GM19372 (cell line): ENCODE results near the gene NFU1.
"Not testable (repeated sequence)": the region's sequence is repeated elsewhere in the genome, so short reads cannot be mapped to it uniquely, and the experiment has no call there.

Source experiments
- ATAC-seq: cut with Tn5 transposase; IDR thresholded peaks from one replicate; pipeline ENCODE4 v1.9.1; 2021; ENCODE audit warnings: mild to moderate bottlenecking, low read depth, moderate library complexity; ENCODE audit not compliant: unreplicated experiment

The NFU1 gene

GRCh38 chr2:69389271-69389670 is 48.0 kb downstream of the NFU1 start:
- no peak for ATAC-seq

GRCh38 chr2:69387770-69388481 is 49.3 kb downstream of the NFU1 start:
- no peak for ATAC-seq

DNA sequence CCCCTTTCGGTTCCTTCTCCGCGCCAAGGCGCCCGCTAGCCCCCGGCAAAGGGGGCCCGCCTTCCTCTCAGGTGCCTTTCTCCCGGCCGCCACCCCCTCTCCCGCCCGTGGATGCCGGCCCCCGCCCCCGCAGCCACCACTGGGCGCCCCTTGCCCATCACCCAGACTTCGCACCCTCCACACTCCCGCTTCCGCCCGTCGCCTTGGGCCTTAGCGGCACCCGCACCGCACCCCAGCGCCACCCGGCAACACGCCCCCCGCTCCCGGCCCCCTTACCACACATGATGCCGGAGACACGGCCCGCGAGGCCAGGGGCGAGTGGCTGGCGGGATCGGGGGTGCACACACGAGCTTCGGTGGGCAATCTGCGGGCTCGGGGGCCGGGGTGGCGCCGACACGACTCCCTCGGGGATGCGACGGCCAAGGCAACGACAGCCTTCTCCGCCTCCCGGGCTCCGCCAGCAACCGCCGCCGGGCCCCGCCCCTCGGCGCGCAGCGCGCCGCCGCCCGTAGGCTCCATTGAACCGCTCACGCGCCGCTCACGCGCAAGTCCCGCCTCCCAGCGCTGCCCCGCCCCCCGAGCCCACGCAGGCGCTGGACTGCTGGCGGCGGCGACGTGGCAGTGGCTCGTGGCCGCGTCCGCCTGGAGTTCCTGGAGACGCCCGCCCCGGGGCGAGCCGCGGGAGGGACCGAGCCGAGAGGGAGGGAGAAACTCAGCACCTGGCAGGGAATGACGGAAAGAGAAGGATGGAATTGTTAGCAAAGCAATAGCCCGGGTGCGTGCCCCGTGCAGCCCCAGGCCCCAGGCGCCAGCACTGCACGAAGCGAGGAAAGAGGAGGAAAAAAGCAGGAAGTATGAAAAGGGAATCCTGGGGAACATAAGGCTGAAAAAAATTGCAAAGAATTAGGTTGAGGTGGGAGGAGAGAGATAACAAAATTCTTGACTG is 50.2 kb downstream of the NFU1 start, which contains the start of gene GFPT1:
Gene GFPT1 (minus strand): TSS at position 439 of the 946 bp plus-strand sequence. CDS start 156 bp downstream, at position 283.
- ATAC-seq: peak; percentile 84

DNA sequence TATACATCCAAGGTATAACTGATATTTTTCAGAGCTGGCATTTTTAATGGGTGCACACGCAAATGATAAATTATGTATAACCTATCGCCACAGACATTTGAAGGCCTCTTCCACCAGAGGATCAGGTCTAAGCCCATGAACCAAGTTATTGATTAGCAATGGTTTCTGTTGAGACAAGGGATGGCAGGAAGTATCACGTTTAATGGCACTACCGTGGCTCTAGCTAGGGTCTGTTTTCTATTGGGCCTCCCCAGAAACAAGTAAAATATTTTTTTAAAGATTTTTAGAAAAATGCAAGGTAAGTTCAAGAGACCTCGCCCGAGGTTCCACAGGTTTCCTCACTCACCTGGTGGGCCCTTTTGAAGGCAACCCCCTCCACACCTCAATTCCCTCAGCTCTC is 50.9 kb downstream of the NFU1 start:
- ATAC-seq: no peak

DNA sequence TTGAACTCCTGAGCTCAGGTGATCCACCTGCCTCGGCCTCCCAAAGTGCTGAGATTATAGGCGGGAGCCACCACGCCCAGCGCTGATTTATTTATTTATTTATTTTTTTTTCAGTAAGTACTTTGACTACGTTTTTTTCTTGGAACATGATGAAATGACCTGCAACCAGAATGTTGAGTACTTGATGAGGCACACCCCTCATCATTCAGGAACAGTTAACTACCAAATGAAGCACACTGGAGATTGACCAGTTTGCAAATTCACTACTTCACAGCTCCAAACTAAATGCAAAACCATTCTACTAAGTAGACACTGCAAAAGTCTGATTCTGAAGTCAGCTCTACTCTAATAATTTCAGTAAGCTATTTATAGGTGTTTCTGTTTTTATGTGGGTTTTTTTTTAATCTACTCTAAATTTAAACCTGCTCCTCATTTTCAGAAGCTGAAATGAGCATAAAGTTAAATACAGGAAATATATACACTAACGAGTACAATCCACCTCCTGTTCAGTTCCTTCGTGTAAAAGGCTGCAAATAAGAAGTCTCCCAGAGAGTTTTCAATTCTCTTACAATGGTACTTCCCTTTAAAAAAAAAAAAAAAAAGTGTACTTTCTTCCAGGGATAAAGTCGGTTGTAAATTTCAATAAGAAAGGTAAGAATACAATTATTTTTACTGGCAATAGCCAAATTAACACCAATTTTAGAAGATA is 51.6 kb downstream of the NFU1 start:
- no peak for ATAC-seq

DNA sequence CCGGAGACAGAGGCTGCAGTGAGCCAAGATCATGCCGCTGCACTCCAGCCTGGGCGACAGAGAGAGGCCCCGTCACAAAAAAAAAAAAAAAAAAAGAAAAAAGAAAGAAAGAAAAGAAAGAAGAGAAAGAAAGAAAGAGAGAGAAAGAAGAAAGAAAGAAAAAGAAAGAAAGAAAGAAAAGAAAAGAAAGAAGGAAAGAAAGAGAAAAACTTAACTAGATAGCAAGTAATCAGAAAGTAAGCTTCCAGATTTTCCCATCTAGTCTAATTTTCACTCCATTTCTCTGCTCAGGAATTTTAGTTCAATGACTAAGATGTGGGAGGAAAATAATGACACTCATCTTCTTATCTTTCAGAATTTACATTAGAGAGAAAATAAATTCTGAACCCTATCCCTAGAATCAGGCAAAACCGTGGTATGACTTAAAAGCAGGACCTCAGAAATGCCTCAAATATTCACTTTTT is 52.6 kb downstream of the NFU1 start:
- ATAC-seq: no peak

DNA sequence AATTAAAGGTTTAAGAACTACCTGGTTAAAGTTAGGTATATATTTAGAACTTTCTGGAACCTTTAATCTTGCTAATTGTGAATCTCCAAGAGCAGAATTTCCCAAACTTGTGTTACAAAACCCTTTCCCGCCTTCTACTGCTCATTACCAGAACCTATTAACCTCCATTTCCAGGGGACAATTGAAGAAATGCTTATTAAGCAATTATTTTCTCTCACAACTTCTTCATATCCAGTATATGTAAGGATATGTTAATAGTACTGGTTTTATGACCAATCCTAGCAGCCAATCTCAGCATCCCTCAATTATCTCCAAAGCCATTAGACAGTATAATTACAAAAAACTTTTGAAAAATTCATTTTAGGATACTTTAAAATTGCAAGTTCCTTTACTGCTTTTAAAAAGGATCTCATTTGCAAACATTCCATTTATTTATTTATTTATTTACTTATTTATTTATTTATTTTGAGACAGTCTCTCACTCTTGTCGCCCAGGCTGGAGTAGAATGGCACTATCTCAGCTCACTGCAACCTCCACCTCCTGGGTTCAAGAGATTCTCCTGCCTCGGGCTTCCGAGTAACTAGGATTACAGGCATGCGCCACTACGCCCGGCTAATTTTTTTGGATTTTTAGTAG is 53.9 kb downstream of the NFU1 start:
- no peak for ATAC-seq

- no peak for ATAC-seq
Measured at GRCh38 chr2:69382547-69382946, 54.7 kb downstream of the NFU1 start.

- no peak for ATAC-seq
Measured at GRCh38 chr2:69381337-69381737, 55.9 kb downstream of the NFU1 start.

DNA sequence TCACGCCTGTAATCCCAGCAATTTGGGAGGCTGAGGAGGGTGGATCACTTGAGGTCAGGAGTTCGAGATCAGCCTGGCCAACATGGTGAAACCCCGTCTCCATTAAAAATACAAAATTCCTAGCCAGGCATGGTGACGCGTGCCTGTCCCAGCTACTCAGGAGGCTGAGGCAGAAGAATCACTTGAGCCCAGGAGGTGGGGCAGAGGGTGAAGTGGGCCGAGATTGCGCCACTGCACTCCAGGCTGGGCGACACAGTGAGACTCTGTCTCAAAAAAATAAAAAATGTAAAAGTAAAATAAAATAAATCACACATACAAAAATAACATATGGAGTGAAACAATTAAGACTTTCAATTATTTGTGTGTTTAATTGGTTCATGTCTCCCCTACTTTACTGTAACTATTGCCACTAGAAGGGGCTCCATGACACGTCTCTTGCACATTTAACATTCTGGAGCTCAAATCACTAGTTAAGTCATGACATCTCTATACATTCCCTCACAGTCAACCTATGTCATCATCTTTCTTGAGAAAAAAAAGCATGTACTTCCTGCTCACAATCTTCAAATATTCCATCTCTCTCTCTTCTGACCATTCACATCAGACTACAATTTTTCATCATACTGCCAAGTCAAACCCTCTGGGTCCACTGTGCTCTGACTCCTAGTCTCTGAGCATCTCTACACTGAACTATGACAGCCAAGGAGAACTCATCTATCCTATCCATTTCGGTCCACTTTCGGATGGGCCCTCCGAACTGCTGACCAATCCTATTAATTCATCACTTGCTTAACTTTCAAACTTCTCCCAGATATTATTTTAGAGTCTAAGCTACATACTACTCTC is 56.9 kb downstream of the NFU1 start:
- no peak for ATAC-seq

GRCh38 chr2:69376403-69376802 is 60.8 kb downstream of the NFU1 start:
- no peak for ATAC-seq

DNA sequence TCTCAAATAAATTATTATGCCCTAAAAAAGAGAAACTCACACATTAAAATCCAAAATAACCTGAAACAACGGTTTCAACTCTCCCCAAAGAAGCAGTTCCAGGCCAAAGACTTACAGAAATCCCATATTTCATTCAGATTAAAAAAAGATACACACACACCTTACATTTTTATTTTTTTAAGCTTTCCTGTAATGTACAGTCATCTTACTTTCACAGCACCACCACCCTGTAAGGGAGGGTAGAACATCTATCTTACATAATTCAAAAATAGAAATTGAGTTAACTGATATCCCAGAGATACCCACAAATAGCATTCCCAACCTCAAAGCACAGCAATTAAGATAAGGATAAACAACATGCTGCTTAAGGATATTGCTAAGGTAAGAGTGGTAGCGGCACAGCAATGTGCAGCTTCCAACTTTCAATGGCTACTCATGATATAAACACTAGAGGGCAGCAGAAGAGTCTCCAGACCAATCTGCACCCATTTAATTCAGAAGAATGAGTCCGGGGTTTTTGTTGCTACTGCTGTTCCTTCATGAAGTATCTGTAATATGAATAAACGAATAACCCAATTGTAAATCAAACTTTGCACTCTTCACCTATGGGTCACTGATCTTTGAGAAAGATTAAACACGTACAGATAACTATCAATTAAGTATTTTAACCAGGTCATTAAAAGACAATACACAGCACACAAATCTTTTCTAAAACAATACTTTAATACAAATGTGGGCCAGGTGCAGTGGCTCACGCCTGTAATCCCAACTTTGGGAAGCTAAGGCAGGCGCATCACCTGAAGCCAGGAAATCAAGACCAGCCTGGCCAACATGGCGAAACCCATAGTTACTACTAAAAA is 61.5 kb downstream of the NFU1 start:
- ATAC-seq: no peak

GRCh38 chr2:69372767-69373166 is 64.5 kb downstream of the NFU1 start:
- no peak for ATAC-seq

DNA sequence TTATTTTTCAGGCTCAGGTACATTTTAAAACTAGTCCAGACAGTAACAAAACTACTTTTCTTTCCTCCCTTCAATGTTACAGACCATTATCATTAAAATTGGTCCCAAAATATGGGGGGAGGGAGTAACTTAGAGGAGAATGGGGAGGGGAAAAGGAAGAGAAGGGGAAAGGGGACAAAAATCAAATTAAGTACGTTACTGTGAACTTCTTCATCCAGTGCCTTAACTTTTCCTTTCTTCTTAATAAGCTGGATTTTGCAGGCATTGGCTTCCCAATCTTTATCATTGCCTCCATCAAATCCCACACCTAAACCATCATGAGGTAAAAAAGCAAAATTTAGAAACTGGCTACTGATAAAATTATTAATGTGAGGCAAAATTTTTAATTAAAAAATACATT is 67.4 kb downstream of the NFU1 start:
- no peak for ATAC-seq

DNA sequence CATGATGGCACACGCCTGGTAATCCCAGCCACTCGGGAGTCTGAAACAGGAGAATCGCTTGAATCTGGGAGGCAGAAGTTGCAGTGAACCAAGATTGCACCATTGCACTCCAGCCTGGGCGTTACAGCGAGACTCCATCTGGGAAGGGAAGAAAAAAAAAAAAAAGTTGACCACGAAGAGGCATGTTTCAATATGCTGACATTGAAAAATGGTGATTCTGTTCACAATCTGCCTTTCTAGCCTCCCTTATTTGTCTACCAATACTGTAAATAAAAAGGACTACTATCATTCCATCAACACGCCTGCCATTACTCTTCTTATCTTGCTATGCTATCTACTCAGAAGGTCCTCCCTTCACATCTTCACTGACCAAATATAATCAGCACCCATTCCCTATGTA is 68.6 kb downstream of the NFU1 start:
- no peak for ATAC-seq

DNA sequence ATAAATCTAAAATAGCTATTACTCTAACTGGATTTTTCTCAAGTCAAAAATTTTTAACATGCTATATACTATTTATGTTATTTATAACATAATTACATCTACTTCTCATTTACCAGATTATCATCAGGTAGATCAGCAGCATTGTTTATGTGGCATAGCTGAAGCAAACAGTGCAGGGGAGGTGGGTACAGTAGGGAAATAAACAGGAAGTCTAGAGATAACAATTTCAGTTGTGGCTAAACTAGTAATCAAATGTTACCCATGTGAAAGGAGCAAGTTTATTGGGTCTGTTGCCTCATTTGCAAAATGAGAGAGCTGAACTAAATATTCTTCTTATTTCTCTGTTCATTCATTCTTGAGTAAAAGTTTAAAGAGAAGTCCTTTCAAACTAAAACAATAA is 77.9 kb downstream of the NFU1 start:
- no peak for ATAC-seq

- no peak for ATAC-seq
Measured at GRCh38 chr2:69358914-69359313, 78.3 kb downstream of the NFU1 start.

DNA sequence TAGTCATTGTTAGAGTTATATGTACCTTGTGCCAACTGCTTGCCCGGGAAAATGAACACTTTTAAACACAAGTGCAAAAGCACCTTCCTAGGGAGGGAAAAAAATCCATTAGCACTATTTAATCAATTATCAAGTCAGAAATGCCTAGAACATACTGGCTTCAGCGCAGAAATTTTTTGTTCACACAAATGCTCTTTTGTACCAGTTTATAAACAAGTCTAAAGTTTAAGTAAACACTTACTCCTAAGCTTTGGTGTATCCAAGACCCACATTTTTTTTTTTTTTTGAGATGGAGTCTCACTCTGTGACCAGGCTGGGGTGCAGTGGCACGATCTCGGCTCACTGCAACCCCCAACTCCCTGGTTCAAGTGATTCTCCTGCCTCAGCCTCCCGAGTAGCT is 80.8 kb downstream of the NFU1 start:
- no peak for ATAC-seq

DNA sequence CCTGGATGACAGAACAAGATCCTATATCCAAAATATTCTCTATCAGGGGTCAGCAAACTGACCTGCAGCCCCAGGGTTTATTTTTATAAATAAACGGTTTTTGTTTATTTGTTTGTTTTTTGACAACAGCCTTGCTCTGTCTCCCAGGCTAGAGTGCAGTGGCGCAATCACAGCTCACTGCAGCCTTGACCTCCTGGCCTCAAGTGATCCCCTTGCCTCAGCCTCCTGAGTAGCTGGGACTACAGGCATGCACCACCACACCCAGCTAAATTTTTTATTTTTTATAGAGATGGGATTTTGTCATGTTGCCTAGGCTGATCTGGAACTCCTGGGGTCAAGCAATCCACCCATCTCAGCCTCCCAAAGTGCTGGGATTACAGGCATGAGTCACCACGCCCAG is 82.3 kb downstream of the NFU1 start:
- not testable (repeated sequence) for ATAC-seq
